GM21515 (cell line): ENCODE results near the gene DLX5.
A peak's percentile ranks its signal among the peaks of the same experiment; 100 is the strongest.
"Not testable (repeated sequence)": the region's sequence is repeated elsewhere in the genome, so short reads cannot be mapped to it uniquely, and the experiment has no call there.

ENCODE experiments used
- ATAC-seq: cut with Tn5 transposase; IDR thresholded peaks from one replicate; pipeline ENCODE4 v1.9.1; 2021; ENCODE audit not compliant: unreplicated experiment

DLX5 gene

GRCh38 chr7:97024209-97025129 lies at the start of gene DLX5:
Gene DLX5, minus strand, starts transcription at chr7:97024831. Its CDS starts 208 bp downstream, at chr7:97024623.
- no peak for ATAC-seq

DNA sequence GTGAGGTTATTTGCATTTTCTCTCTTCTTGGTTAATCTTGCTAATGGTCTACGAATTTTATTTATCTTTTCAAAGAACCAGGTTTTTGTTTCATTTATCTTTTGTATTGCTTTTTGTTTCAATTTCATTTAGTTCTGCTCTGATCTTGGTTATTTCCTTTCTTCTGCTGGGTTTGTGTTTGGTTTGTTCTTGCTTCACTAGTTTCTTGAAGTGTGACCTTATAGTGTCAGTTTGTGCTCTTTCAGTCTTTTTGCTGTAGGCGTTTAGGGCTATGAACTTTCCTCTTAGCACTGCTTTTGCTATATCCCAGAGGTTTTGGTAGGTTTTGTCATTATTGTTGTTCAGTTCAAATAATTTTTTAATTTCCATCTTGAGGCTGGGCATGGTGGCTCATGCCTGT lies 47.4 kb upstream of the DLX5 start:
- ATAC-seq: not testable (repeated sequence)

- no peak for ATAC-seq
Measured at GRCh38 chr7:97064972-97065587, 40.4 kb upstream of the DLX5 start.

- no peak for ATAC-seq
Measured at GRCh38 chr7:97064020-97064419, 39.4 kb upstream of the DLX5 start.

- ATAC-seq: no peak
Measured at GRCh38 chr7:97043281-97043680, 18.6 kb upstream of the DLX5 start.

DNA sequence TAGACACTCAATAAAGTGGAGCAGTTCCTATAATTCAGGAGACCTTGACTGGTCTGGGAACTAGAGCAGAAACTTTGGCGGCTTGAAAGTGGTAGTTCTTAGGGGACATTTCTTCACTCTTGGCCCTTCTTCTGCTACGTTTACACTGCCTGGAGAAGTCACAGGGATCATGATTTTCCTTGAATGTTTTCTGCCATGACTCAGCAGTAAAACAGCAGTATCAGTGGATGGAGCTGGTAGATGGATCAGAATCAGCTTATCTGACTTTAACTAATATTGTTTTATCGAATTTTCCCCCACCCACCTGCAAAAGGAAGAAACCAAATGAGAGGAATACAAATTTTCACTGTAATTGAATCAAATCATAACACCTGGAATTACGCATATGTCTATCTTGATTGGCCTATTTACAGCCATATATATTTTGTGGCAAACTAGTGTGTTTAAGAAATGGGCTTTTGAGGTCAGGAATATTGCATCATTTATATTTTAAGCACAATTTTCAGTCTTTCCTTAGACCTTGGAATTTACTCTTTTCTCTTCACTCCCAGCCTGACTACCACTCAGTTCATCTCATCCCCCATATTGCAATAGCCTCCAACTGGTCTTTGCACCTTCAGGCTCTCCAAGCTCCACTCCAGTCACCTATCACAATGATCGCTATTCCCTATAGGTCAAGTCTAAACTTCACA lies 14.9 kb upstream of the DLX5 start:
- no peak for ATAC-seq

DNA sequence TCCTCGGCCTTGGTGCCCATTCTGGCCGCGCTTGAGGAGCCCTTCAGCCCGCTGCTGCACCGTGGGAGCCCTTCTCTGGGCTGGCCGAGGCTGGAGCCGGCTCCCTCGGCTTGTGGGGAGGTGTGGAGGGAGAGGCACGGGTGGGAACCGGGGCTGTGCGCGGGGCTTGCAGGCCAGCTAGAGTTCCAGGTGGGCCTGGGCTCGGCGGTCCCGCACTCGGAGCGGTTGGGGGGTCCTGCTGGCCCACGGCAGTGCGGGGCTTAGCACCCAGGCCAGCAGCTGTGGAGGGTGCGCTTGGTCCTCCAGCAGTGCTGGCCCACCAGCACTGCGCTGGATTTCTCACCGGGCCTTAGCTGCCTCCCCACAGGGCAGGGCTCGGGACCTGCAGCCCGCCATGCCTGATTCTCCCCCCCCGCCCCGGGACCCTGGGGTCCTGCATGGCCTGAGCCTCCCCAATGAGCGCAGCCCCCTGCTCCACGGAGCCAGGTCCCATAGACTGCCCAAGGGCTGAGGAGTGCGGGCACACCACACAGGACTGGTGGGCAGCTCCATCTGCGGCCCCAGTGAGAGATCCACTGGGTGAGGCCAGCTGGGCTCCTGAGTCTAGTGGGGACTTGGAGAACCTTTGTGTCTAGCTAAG lies 9.7 kb upstream of the DLX5 start:
- not testable (repeated sequence) for ATAC-seq

GRCh38 chr7:97027427-97028234 lies 3.0 kb upstream of the DLX5 start:
- peak; percentile 94 for ATAC-seq

DNA sequence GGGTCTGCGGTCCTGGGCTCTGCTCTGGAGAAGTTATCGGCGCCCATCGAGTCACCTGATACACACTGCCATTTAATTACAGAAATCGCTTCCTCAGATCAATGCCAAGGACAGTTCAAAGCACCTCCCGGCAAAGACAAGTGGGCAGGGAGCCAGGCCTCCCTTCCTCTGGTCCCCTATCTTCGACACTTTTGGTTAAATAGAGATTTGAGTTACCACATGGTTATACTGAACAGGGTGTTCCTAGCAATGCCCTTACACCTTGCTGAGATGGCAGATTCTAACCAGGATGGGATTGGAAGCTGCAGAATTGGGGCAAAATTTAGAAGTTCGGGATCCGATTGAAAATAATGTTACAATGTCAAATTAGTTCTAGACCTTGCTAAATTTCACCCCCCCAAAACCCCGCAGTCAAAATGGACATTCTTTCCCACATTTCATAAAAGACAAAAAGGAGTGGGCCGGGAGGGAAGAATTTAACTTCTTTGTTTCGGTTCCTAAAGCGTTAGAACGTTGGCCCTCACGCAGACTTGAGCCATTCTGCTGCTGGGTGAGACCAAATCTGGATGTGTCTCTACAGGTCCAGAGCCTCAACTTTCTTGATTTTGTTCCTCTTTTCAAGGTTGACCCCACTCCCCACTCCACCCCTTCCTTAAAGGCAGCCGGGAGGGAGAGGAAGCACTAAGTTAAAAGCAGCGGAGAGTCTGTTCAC lies 2.2 kb upstream of the DLX5 start:
- peak; percentile 11 for ATAC-seq

GRCh38 chr7:97025983-97026714 lies 1.5 kb upstream of the DLX5 start:
- no peak for ATAC-seq

GRCh38 chr7:97025130-97025499 lies 484 bp upstream of the DLX5 start:
- no peak for ATAC-seq

GRCh38 chr7:97022491-97023306 lies 1.9 kb downstream of the DLX5 start:
- ATAC-seq: no peak

DNA sequence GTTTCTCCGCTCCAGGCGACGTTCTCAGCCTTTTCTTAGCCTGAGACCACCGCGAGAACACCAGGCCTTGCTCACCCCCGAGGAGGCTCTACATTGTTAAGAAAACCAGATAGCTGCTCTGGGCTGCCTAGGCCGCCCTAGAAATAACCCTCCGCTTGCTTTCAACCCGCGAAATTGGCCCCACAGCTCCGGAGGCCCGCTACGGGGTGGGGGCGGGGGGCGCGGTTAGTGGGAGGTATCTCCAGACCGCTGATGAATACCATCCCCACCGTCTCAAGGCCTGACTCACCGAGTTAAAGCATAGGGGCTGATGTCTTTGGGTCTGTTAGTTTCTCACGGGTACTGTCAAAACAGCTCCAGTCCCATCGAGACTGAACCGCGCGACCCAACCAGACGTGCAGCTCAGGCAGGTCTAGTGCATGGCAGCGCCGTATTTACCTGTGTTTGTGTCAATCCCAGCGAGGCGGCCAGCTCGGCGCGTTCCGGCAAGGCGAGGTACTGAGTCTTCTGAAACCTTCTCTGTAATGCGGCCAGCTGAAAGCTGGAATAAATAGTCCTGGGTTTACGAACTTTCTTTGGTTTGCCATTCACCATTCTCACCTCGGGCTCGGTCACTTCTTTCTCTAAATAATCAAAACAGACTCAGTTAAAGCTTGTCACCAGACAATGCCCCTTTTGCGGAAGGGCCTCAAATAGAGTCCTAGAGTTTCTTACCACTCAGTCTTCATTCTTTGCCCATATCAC lies 2.7 kb downstream of the DLX5 start:
- ATAC-seq: no peak

GRCh38 chr7:97020996-97021746 lies 3.5 kb downstream of the DLX5 start:
- no peak for ATAC-seq

- no peak for ATAC-seq
Measured at GRCh38 chr7:97020601-97020995, 4.0 kb downstream of the DLX5 start.

DNA sequence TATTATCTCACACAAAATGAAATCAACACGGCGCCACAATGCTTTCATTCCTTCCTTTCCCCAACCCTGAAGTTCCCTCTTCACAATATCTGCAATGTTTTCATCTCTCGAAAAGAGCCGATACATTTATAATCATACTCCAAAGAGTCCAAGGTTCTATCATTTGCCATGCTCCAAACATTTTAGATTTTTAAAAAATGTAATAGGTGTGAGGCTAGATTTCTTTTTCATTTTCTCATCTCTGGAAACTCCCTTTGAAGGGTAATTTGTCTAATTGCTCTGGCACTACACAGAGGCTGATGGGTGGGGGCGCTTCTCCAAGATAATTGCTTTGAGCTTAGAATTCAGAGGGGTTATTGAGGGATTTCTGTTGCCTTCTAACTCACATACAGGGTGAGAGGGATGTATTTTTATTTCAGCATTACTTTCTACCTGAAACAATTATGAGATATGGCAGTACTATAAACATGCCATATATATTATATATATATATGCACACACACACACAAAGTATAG lies 4.9 kb downstream of the DLX5 start:
- ATAC-seq: no peak
